Right ventricle myocardium inferior (tissue), 1 donor: ENCODE measurements around the gene GPR153. TPM values are rescaled to one million over a fixed set of nuclear protein-coding genes. Genes with fewer than 3 reads are reported as not detected.
"Not testable (repeated sequence)": the region's sequence is repeated elsewhere in the genome, so short reads cannot be mapped to it uniquely, and the experiment has no call there.

ENCODE experiments used
- ATAC-seq: fragments of 200-7000 bp; cut with Tn5 transposase; one replicate; pipeline ENCODE4 v1.9.1; 2020; ENCODE audit warnings: mild to moderate bottlenecking, moderate library complexity
- DNase-seq: peaks from one replicate; pipeline ENCODE4 v3.0.0; 2021; ENCODE audit errors: missing footprints
- intact Hi-C: fragments of 100-400 bp; cut with DNase I; formaldehyde crosslinking; loops from one replicate; pipeline ENCODE4 v1.11.0; 2022
- long read RNA-seq: library from polyadenylated mRNA; unstranded; transcript quantifications from one replicate; pipeline ENCODE4 v2.0.0, GENCODE V29; 2021
- total RNA-seq: library from RNA; stranded (reverse); fragmentation: NEBNext Ultra II Directional; extraction: Animal tissue kit (Norgen Biotek cat#: 25700); gene quantifications from one replicate; pipeline ENCODE4 v1.2.1, GENCODE V29; 2021
- donor health status: DM: no; HTN: yes; CAD: no; lungs with severe emphysema.

GPR153 gene
- 10.6 TPM for total RNA-seq
- long read RNA-seq, full-length matches to known transcripts, result 9 of 40 reads
- long read RNA-seq, partial matches to known transcripts, result 30 of 40 reads
- long read RNA-seq, other reads (novel, unspliced or antisense), result 1 of 40 reads

DNA sequence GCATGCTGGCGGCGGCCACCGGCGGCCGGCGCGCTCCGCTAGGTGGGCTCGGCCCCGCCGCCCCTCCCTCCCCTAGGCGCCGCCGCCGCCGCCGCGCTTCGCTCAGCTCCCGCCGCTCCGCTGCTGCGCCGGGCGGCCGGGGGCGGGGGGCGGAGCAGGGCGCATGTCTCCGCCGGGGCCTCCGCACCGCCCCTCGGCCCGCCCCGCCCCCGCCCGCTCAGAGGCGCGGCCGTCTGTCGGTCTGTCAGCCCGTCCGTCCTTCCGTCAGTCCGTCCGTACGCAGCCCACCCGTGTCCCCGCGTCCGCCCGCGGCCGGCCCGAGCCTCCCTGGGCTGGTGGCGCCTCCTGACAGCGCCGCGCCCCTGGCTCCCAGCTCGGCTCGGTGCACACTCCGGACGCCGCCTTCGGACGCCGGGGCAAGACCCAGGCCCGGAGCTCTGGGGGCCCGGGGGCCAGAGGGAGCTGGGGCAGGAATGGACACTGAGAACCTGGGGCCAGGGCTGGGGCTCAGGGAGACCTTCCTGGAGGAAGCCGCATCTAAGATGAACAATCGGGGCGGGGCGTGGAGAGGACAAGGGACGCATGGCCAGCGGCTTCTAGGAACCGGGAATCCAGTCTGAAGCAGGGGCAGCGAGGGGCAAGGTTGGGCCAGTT lies at the start of gene GPR153:
Gene GPR153 (minus strand): TSS at position 138 of the 654 bp plus-strand sequence. CDS start 6,193 bp downstream, outside the sequence.
- no peak for DNase-seq
- intact Hi-C loops, result no loop called here
- peak; percentile 54 for ATAC-seq

- DNase-seq (no peak), ATAC-seq (no peak)
- intact Hi-C loops, result no loop called here
Observed at GRCh38 chr1:6310116-6310848, 49.4 kb upstream of the GPR153 start.

DNA sequence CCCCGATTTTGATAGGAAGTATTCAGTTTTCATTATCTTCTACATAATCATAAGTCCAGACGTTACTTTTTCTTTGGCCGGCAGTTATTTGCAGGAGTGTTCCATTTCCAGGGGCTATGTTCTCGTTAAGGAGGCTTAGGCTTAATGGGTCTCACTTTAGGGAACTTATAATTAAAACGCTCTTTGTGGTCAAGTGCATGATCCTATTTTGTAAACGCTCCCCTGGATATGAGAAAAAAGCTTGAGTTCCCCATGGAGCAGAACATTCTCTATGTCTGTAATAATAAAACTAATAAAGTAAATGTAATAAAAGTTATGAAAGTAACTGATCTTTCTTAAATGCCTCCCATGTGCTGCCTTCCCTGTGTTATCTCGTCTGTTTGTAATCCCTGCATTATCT lies 48.7 kb upstream of the GPR153 start:
- intact Hi-C loops, result no loop called here
- DNase-seq (no peak), ATAC-seq (no peak)

DNA sequence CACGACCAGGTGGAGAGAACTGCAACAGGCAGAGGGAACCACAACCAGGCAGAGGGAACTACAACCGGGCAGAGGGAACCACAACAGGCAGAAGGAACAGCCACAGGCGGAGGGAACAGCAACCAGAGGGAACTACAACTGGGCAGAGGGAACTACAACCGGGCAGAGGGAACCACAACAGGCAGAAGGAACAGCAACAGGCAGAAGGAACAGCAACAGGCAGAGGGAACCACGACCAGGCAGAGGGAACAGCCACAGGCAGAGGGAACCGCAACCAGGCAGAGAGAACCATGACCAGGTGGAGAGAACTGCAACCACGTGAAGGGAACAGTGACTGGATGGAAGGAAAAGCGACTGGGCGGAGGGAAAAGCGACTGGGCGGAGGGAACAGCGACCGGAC lies 47.6 kb upstream of the GPR153 start:
- intact Hi-C loops, result no loop called here
- ATAC-seq, result no peak
- DNase-seq, result no peak

DNA sequence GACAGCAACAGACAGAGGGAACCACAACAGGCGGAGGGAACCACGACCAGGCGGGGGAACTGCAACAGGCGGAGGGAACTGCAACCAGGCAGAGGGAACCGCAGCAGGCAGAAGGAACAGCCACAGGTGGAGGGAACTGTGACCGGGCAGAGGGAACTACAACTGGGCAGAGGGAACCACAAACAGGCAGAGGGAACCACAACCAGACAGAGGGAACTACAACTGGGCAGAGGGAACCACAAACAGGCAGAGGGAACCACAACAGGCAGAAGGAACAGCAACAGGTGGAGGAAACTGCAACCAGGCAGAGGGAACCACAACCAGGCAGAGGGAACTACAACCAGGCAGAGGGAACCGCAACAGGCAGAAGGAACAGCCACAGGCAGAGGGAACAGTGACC lies 46.8 kb upstream of the GPR153 start:
- ATAC-seq, DNase-seq, intact Hi-C loops: not testable (repeated sequence)

GRCh38 chr1:6307099-6307498 lies 46.2 kb upstream of the GPR153 start:
- intact Hi-C loops, result no loop called here
- DNase-seq (no peak), ATAC-seq (peak; percentile 31)

GRCh38 chr1:6303397-6304012 lies 42.6 kb upstream of the GPR153 start:
- ATAC-seq, result no peak
- intact Hi-C loops, result no loop called here
- DNase-seq, result no peak

DNA sequence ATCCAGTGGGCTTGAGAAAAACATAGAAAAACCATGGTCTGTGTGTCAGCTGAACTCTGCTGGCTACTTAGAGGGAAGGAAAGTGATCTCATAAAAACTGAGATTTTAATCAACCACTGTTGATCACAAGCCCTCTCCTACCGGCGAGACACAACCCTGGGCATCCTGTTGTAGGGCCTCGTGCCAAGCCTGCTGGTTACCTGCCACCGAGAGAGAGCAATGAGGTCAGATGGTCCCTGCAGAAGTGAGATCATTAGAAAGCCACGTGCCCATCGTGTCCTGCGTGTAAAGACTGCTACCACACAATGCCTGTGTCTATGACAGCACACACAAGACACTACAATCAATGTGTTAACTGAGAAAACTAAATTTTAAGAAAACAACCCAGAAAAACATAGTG lies 41.7 kb upstream of the GPR153 start:
- intact Hi-C loops, result no loop called here
- ATAC-seq, result no peak
- no peak for DNase-seq

GRCh38 chr1:6301526-6301925 lies 40.6 kb upstream of the GPR153 start:
- no peak for ATAC-seq
- no peak for DNase-seq
- intact Hi-C loops, result no loop called here

DNA sequence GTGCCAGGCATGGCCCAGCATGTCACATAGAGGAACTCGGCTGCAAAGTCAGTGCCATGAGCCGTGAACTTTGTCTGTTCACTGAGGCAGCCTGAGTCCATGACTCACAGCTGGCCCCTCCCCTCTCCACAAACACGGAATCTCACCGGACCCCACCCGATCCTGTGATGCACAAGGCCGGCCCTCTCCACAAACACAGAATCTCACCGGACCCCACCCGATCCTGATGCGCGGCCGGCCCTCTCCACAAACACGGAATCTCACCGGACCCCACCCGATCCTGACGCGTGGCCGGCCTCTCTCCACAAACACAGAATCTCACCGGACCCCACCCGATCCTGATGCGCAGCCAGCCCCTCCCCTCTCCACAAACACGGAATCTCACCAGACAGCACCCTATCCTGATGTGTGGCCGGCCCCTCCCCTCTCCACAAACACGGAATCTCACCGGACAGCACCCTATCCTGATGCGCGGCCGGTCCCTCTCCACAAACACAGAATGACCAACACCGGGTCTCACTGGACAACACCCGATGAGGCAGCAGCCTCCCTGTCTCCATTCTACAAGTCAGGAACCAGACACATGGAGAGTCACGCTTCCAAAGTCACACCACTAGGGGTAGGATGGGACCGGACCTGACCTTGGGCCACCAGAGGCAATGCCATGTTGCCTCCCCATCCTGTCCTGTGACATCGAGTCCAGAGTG lies 39.6 kb upstream of the GPR153 start:
- DNase-seq (no peak), ATAC-seq (no peak)
- intact Hi-C loops, result no loop called here

GRCh38 chr1:6299557-6300165 lies 38.8 kb upstream of the GPR153 start:
- intact Hi-C loops, result no loop called here
- no peak for ATAC-seq
- no peak for DNase-seq

DNA sequence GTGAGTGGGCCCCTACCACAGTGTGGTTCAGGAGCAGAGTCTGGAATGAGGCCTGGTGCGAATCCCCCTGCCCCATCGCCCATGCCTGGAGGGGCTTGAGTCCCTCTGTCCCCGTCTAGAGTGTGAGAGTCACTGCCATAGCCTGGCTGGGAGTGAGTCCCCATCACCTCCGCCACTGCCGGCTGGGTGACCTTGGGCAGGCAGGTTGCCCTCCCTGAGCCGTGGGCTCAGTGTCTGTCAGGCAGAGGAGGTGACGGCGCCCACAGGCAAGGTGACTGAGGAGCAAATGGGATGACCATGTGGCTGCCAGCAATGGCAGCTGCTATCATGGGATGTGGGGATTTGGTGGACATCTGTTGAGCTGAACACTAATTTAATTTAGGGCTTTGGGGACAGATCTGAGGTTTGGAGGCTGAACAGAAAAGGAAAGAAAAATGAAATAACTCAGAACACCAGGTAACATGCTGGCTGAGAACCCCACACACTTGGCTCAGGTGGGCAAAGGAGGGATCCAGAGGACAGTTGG lies 38.1 kb upstream of the GPR153 start:
- DNase-seq (no peak), ATAC-seq (no peak)
- intact Hi-C loops, result no loop called here

GRCh38 chr1:6298530-6298929 lies 37.6 kb upstream of the GPR153 start:
- intact Hi-C loops, result no loop called here
- no peak for DNase-seq
- no peak for ATAC-seq

DNA sequence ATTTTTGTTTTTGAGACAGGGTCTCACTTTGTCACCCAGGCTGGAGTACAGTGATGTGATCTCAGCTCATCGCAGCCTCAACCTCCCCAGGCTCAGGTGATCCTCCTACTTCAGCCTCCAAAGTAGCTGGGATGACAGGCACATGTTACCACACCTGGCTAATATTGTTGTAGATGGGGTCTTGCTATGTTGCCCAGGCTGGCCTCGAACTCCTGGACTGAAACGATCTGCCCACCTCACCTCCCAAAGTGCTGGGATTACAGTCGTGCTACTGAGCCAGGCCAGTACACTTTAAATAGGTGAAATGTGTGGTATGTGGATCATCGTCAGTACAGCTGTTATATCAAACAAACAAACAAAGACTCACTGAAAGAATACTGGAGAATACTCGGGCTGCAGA lies 35.0 kb upstream of the GPR153 start:
- intact Hi-C loops, result no loop called here
- no peak for DNase-seq
- ATAC-seq, result no peak

DNA sequence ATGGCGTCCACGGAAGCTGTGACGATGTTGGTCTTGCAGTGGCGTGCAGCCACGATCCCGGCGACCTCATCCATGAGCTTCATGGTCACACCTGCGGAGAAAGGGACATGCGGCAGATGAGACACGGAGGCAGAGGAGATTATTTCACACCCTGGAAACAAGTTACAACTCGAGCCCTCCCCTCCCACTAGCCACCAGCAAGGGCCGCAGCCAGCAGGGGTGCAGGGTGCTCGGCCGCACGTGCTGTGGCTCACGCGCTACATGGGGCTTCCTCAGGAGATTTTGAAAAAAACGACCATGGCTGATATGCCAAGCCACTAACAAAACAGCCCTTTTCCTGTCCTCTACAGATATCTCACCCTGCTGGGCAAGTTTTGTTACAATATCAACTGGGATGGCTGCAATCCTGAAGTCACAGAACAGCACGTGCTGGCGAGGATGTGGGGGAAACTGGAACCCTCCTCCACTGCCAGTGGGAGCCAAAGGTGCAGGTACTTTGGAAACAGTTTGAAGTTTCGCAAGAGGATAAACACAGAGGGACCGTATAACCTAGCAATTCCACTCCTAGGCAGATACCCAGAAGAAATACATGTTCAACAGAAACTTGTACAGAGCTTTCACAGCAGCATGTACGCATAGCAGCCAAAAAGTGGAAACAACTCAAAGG lies 34.1 kb upstream of the GPR153 start:
- ATAC-seq (no peak), DNase-seq (no peak)
- intact Hi-C loops, result no loop called here

DNA sequence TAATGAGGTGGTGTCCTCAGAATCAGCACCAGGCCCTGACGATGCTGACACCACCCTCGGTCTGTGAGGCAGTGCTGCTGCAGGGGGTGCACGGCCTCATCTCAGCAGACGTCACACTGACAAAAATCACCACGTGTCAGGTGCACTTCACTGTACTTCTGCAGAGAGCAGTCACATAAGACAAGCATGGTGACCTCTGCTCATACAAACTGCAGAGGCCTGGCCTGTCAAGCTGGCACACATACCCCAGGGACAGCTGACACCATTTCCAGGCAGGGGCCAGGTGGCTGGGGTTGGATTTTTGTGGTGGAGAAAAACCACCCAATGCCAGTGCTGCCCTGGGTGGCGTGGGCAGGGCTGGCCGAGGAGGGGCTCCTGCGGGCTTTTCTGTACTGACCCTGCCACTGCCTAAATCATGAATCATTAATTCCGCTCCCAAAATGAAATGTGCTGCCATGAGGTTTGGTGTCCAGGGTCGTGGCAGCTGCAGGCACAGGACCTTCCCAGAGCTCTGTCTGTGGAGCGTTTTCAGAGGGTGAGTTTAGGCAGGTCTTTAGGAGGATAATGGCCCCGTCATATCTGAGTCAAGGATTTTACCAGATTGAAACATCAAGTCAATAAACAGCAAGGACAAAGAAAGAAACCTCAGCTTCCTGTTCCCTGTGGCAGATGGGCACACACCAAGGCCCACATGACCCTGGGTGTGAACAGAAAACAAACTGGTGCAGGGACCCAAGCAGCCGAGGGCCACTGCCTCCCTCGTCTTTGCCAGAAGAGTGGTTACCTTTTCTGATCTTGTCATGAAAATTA lies 33.4 kb upstream of the GPR153 start:
- ATAC-seq (peak; percentile 54), DNase-seq (no peak)
- intact Hi-C loops, result no loop called here

- peak; percentile 57 for DNase-seq
- no peak for ATAC-seq
- intact Hi-C loops, result no loop called here
Observed at GRCh38 chr1:6292102-6292501, 31.2 kb upstream of the GPR153 start.
